Activated naive CD4-positive, alpha-beta T cell treated with anti-CD3 and anti-CD28 coated beads, Interleukin-2, amount 10 ng/mL, durations not matched to agents 7 days and 5 days (primary cell): ENCODE measurements around the gene LRRC31.

Experiments
- CTCF ChIA-PET: fragments of 350-600 bp; sonication (Branson Sonifier 250); formaldehyde crosslinking; loops from one replicate; lab custom pipeline; 2021; ENCODE audit warnings: antibody characterized with exemption; lab: Charles Lee
- DNase-seq: peaks from one replicate; pipeline ENCODE4 v3.0.0-alpha.2; 2020
- H3K27ac Mint-ChIP-seq: one replicate; pipeline ENCODE4 v1.8.0; 2021; ENCODE audit warnings: mild to moderate bottlenecking, moderate library complexity, mixed read lengths
- H3K27me3 Mint-ChIP-seq: one replicate; pipeline ENCODE4 v1.8.0; 2021; ENCODE audit warnings: mild to moderate bottlenecking, mixed read lengths
- H3K36me3 Mint-ChIP-seq: one replicate; pipeline ENCODE4 v1.8.0; 2021; ENCODE audit warnings: mixed read lengths
- H3K4me1 Mint-ChIP-seq: one replicate; pipeline ENCODE4 v1.8.0; 2021; ENCODE audit warnings: mixed read lengths
- H3K4me3 Mint-ChIP-seq: one replicate; pipeline ENCODE4 v1.8.0; 2021; ENCODE audit warnings: mild to moderate bottlenecking, moderate library complexity, mixed read lengths
- H3K9me3 Mint-ChIP-seq: one replicate; pipeline ENCODE4 v1.8.0; 2021; ENCODE audit warnings: mixed read lengths

Gene LRRC31

GRCh38 chr3:169879845-169880575 lies 10.3 kb upstream of the LRRC31 start:
- Mint-ChIP-seq H3K27ac (no peak overlapping the region), H3K27me3 (no peaks in the 10 kb centered on the region), H3K4me3 (no peak overlapping the region), H3K4me1 (peaks cover 11% of the 10 kb centered on the region), H3K36me3 (no peaks in the 10 kb centered on the region), H3K9me3 (no peaks in the 10 kb centered on the region)
- CTCF ChIA-PET, result no interaction called here
- no peak for DNase-seq

- Mint-ChIP-seq H3K27ac (no peak overlapping the region), H3K36me3 (no peaks in the 10 kb centered on the region), H3K9me3 (no peaks in the 10 kb centered on the region), H3K4me1 (peaks cover 8% of the 10 kb centered on the region), H3K4me3 (no peak overlapping the region), H3K27me3 (no peaks in the 10 kb centered on the region)
- DNase-seq, result no peak
- CTCF ChIA-PET, result no interaction called here
Measured at GRCh38 chr3:169879013-169879557, 9.3 kb upstream of the LRRC31 start.

GRCh38 chr3:169871129-169871886 lies 1.6 kb upstream of the LRRC31 start:
- Mint-ChIP-seq H3K4me1 (peaks cover 27% of the 10 kb centered on the region), H3K27me3 (no peaks in the 10 kb centered on the region), H3K9me3 (no peaks in the 10 kb centered on the region), H3K27ac (peak overlapping the region; percentile 2), H3K36me3 (no peaks in the 10 kb centered on the region), H3K4me3 (peak overlapping the region; percentile 5)
- CTCF ChIA-PET, result no interaction called here
- peak; percentile 64 for DNase-seq

GRCh38 chr3:169868369-169868768 lies 1.4 kb downstream of the LRRC31 start:
- no peaks in the 10 kb centered on the region for H3K27me3 Mint-ChIP-seq
- no peaks in the 10 kb centered on the region for H3K36me3 Mint-ChIP-seq
- no peak overlapping the region for H3K4me3 Mint-ChIP-seq
- DNase-seq, result no peak
- no peaks in the 10 kb centered on the region for H3K9me3 Mint-ChIP-seq
- CTCF ChIA-PET, result no interaction called here
- H3K27ac Mint-ChIP-seq, result no peak overlapping the region
- H3K4me1 Mint-ChIP-seq, result peaks cover 53% of the 10 kb centered on the region

GRCh38 chr3:169867584-169868210 lies 2.0 kb downstream of the LRRC31 start:
- Mint-ChIP-seq H3K9me3 (no peaks in the 10 kb centered on the region), H3K27ac (no peak overlapping the region), H3K36me3 (no peaks in the 10 kb centered on the region), H3K4me3 (no peak overlapping the region), H3K27me3 (no peaks in the 10 kb centered on the region), H3K4me1 (peaks cover 55% of the 10 kb centered on the region)
- CTCF ChIA-PET, result no interaction called here
- no peak for DNase-seq

- H3K4me3 Mint-ChIP-seq, result no peak overlapping the region
- peaks cover 5% of the 10 kb centered on the region for H3K27me3 Mint-ChIP-seq
- no peak for DNase-seq
- CTCF ChIA-PET, result interaction anchor here (0.6 to 1.3 kb wide), 4 partner anchors 102 to 305 kb away, joined by 3 to 12 read pairs (median 4); no protein-coding TSS in a partner anchor
- no peaks in the 10 kb centered on the region for H3K36me3 Mint-ChIP-seq
- no peaks in the 10 kb centered on the region for H3K9me3 Mint-ChIP-seq
- H3K27ac Mint-ChIP-seq, result peak overlapping the region; percentile 84
- H3K4me1 Mint-ChIP-seq, result peaks cover 41% of the 10 kb centered on the region
Measured at GRCh38 chr3:169865176-169865767, 4.5 kb downstream of the LRRC31 start.

GRCh38 chr3:169864270-169864669 lies 5.5 kb downstream of the LRRC31 start:
- H3K4me3 Mint-ChIP-seq, result no peak overlapping the region
- peaks cover 5% of the 10 kb centered on the region for H3K27me3 Mint-ChIP-seq
- CTCF ChIA-PET, result interaction anchor here (1.8 to 3.5 kb wide), 4 partner anchors 12 to 190 kb away, joined by 5 to 18 read pairs (median 6); no protein-coding TSS in a partner anchor
- H3K4me1 Mint-ChIP-seq, result peaks cover 33% of the 10 kb centered on the region
- H3K36me3 Mint-ChIP-seq, result no peaks in the 10 kb centered on the region
- no peaks in the 10 kb centered on the region for H3K9me3 Mint-ChIP-seq
- no peak for DNase-seq
- H3K27ac Mint-ChIP-seq, result peak overlapping the region; percentile 29

- Mint-ChIP-seq H3K27ac (no peak overlapping the region), H3K4me1 (peaks cover 33% of the 10 kb centered on the region), H3K36me3 (no peaks in the 10 kb centered on the region), H3K9me3 (no peaks in the 10 kb centered on the region), H3K4me3 (no peak overlapping the region), H3K27me3 (peaks cover 8% of the 10 kb centered on the region)
- CTCF ChIA-PET, result interaction anchor here (0.7 to 3.5 kb wide), 13 partner anchors 11 to 948 kb away, joined by 3 to 18 read pairs (median 5); no protein-coding TSS in a partner anchor
- DNase-seq, result peak; percentile 76
Measured at GRCh38 chr3:169863458-169863899, 6.3 kb downstream of the LRRC31 start.

GRCh38 chr3:169861871-169862270 lies 7.9 kb downstream of the LRRC31 start:
- CTCF ChIA-PET, result interaction anchor here (0.6 to 3.5 kb wide), 8 partner anchors 8 to 948 kb away, joined by 3 to 18 read pairs (median 5); no protein-coding TSS in a partner anchor
- Mint-ChIP-seq H3K9me3 (no peaks in the 10 kb centered on the region), H3K27ac (no peak overlapping the region), H3K27me3 (peaks cover 19% of the 10 kb centered on the region), H3K4me1 (peaks cover 31% of the 10 kb centered on the region), H3K4me3 (no peak overlapping the region), H3K36me3 (no peaks in the 10 kb centered on the region)
- DNase-seq, result no peak

GRCh38 chr3:169857811-169858210 lies 11.9 kb downstream of the LRRC31 start:
- Mint-ChIP-seq H3K36me3 (no peaks in the 10 kb centered on the region), H3K27ac (no peak overlapping the region), H3K27me3 (peaks cover 41% of the 10 kb centered on the region), H3K4me1 (peaks cover 2% of the 10 kb centered on the region), H3K9me3 (no peaks in the 10 kb centered on the region), H3K4me3 (no peak overlapping the region)
- DNase-seq, result no peak
- CTCF ChIA-PET, result interaction anchor here (1.0 kb wide), 1 partner anchor 95 kb away, joined by 3 read pairs; no protein-coding TSS in a partner anchor

GRCh38 chr3:169855514-169855913 lies 14.2 kb downstream of the LRRC31 start:
- no peak overlapping the region for H3K4me3 Mint-ChIP-seq
- H3K36me3 Mint-ChIP-seq, result no peaks in the 10 kb centered on the region
- DNase-seq, result no peak
- no peaks in the 10 kb centered on the region for H3K4me1 Mint-ChIP-seq
- H3K27ac Mint-ChIP-seq, result no peak overlapping the region
- peaks cover 39% of the 10 kb centered on the region for H3K27me3 Mint-ChIP-seq
- H3K9me3 Mint-ChIP-seq, result no peaks in the 10 kb centered on the region
- CTCF ChIA-PET, result no interaction called here

- CTCF ChIA-PET, result interaction anchor here (2.0 kb wide), 1 partner anchor 13 kb away, joined by 6 read pairs; no protein-coding TSS in a partner anchor
- Mint-ChIP-seq H3K27ac (no peak overlapping the region), H3K4me3 (no peak overlapping the region)
Measured at GRCh38 chr3:169850618-169851017, 19.1 kb downstream of the LRRC31 start.

GRCh38 chr3:169848741-169849140 lies 21.0 kb downstream of the LRRC31 start:
- H3K27ac Mint-ChIP-seq, result no peak overlapping the region
- DNase-seq, result no peak
- no peaks in the 10 kb centered on the region for H3K36me3 Mint-ChIP-seq
- peaks cover 5% of the 10 kb centered on the region for H3K4me1 Mint-ChIP-seq
- peaks cover 32% of the 10 kb centered on the region for H3K27me3 Mint-ChIP-seq
- no peak overlapping the region for H3K4me3 Mint-ChIP-seq
- H3K9me3 Mint-ChIP-seq, result no peaks in the 10 kb centered on the region
- CTCF ChIA-PET, result no interaction called here

More at GRCh38 chr3:169850618-169851017, 19.1 kb downstream of the LRRC31 start:
- H3K4me1 Mint-ChIP-seq, result peaks cover 5% of the 10 kb centered on the region
- DNase-seq, result no peak
- peaks cover 37% of the 10 kb centered on the region for H3K27me3 Mint-ChIP-seq
- H3K36me3 Mint-ChIP-seq, result no peaks in the 10 kb centered on the region
- no peaks in the 10 kb centered on the region for H3K9me3 Mint-ChIP-seq
